Esophagus muscularis mucosa (tissue), 4 donors: ENCODE results near the gene CISH. TPM values are rescaled to one million over a fixed set of nuclear protein-coding genes. Genes with fewer than 3 reads are reported as not detected.

Experiments
- DNase-seq: peaks from one replicate; pipeline ENCODE4 v3.0.0-alpha.2; 2017; ENCODE audit errors: extremely low spot score
- H3K27ac ChIP-seq, 4 donors: fragments of 200-600 bp; sonication (generic); replicated peaks in 1 of 4; 1 replicate in 3 of 4; 2 replicates in 1 of 4; pipeline ENCODE4 v1.5.1; 2016 to 2019; ENCODE audit warnings: mild to moderate bottlenecking in 1 of 4
- H3K27me3 ChIP-seq, 4 donors: fragments of 200-600 bp; sonication (generic); one replicate each; pipeline versions ENCODE4 v1.5.1 to v1.6.0; 2016 to 2019
- H3K36me3 ChIP-seq, 4 donors: fragments of 200-600 bp; sonication (generic); one replicate each; pipeline ENCODE4 v1.5.1; 2016 to 2019
- H3K4me1 ChIP-seq, 4 donors: fragments of 200-600 bp; sonication (generic); one replicate each; pipeline ENCODE4 v1.5.1; 2016 to 2019
- H3K4me3 ChIP-seq, 4 donors: fragments of 200-600 bp; sonication (generic); 1 replicate in 2 of 4; 2 replicates in 2 of 4; pipeline ENCODE4 v1.5.1; 2016 to 2019; ENCODE audit warnings: mild to moderate bottlenecking in 4 of 4, moderate library complexity in 1 of 4
- H3K9me3 ChIP-seq, 4 donors: fragments of 200-600 bp; sonication (generic); 1 replicate in 3 of 4; 2 replicates in 1 of 4; pipeline ENCODE4 v1.5.1; 2016 to 2019
- CTCF ChIP-seq, 3 experiments: fragments of 200-600 bp in 2 of 3; fragments of 450-650 bp in 1 of 3; sonication (generic) in 2 of 3; IDR thresholded peaks; one replicate each; pipeline ENCODE4 v1.5.1; 2017 to 2019; ENCODE audit warnings: antibody characterized with exemption in 3 of 3, mild to moderate bottlenecking in 2 of 3, moderate library complexity in 1 of 3
- EP300 ChIP-seq: sonication (generic); formaldehyde crosslinking; IDR thresholded peaks from one replicate; pipeline ENCODE4 v1.6.1; 2017; ENCODE audit warnings: antibody characterized with exemption
- POLR2A ChIP-seq: fragments of 450-650 bp; IDR thresholded peaks from one replicate; pipeline ENCODE4 v1.6.1; 2017; ENCODE audit warnings: antibody characterized with exemption, moderate library complexity, mild to moderate bottlenecking, low read depth
- POLR2AphosphoS5 ChIP-seq, 2 donors: sonication (generic); formaldehyde crosslinking; IDR thresholded peaks; one replicate each; pipeline ENCODE4 v1.6.1; 2017; ENCODE audit warnings: antibody characterized with exemption in 2 of 2
- WGBS: methylation state at CpG from one replicate; pipeline ENCODE4 v1.1.5; 2018; 5-methylcytosine and 5-hydroxymethylcytosine counted together
- intact Hi-C: fragments of 100-400 bp; cut with DNase I; formaldehyde crosslinking; loops from one replicate; pipeline ENCODE4 v1.15.1; 2023
- total RNA-seq, 4 donors: library from RNA; depleted of rRNA; stranded (reverse); fragments of >200 nt; gene quantifications; one replicate each; pipeline versions ENCODE4 v1.1.0 to v1.2.1, GENCODE V29; 2016

CISH gene
- total RNA-seq, 4 donors from 2014 or later = 1.7 to 26.7 (median 4.4) TPM

GRCh38 chr3:50622881-50623280, 11.3 kb upstream of the CISH start:
- intact Hi-C loops = no loop called here
- TF ChIP-seq EP300 (no peak), POLR2AphosphoS5 (IDR thresholded peaks at IDR 0.05) (no peak), POLR2A (no peak), CTCF (IDR thresholded peaks at IDR 0.05) (no peak)
- 86% methylated on average over 3 of the region's 3 CpGs for WGBS
- Histone ChIP-seq H3K4me3 (no peak overlapping the region), H3K9me3 (no peaks in the 10 kb centered on the region), H3K4me1 (peaks cover 44 to 81% (median 62%) of the 10 kb centered on the region in 4 donors), H3K27me3 (no peaks in the 10 kb centered on the region), H3K36me3 (peaks cover 0 to 13% (median 10%) of the 10 kb centered on the region in 4 donors), H3K27ac (no peak overlapping the region)
- no peak for DNase-seq

- WGBS = 63% methylated on average over 3 of the region's 4 CpGs
- no peak overlapping the region for H3K27ac ChIP-seq
Measured at GRCh38 chr3:50620820-50621219, 9.2 kb upstream of the CISH start.

GRCh38 chr3:50620420-50620819, 8.8 kb upstream of the CISH start:
- Histone ChIP-seq H3K4me3 (no peak overlapping the region), H3K9me3 (peaks cover 0 to 4% (median 0%) of the 10 kb centered on the region in 4 donors), H3K36me3 (peaks cover 0 to 13% (median 10%) of the 10 kb centered on the region in 4 donors), H3K27me3 (no peaks in the 10 kb centered on the region), H3K27ac (peak overlapping the region in 1 of 4 donors; percentile 33), H3K4me1 (peaks cover 50 to 77% (median 61%) of the 10 kb centered on the region in 4 donors)
- intact Hi-C loops = no loop called here
- WGBS = 100% methylated on average over 1 of the region's 1 CpG
- no peak for DNase-seq
- TF ChIP-seq POLR2AphosphoS5 (IDR thresholded peaks at IDR 0.05) = no peak
- no peak for TF ChIP-seq POLR2A
- no peak for TF ChIP-seq EP300
- TF ChIP-seq CTCF (IDR thresholded peaks at IDR 0.05) = no peak

More at GRCh38 chr3:50620820-50621219, 9.2 kb upstream of the CISH start:
- Histone ChIP-seq H3K4me1 (peaks cover 51 to 73% (median 63%) of the 10 kb centered on the region in 4 donors), H3K9me3 (peaks cover 0 to 4% (median 0%) of the 10 kb centered on the region in 4 donors), H3K27me3 (no peaks in the 10 kb centered on the region), H3K36me3 (peaks cover 0 to 13% (median 10%) of the 10 kb centered on the region in 4 donors), H3K4me3 (no peak overlapping the region)
- intact Hi-C loops = no loop called here
- no peak for DNase-seq
- no peak for TF ChIP-seq CTCF (IDR thresholded peaks at IDR 0.05)
- no peak for TF ChIP-seq EP300
- TF ChIP-seq POLR2A = no peak
- no peak for TF ChIP-seq POLR2AphosphoS5 (IDR thresholded peaks at IDR 0.05)

- intact Hi-C loops = loop anchor here (5.0 kb wide), 2 partner anchors 474 to 769 kb away; partner anchors contain the start of gene MANF
- H3K4me1 ChIP-seq = peaks cover 46 to 74% (median 47%) of the 10 kb centered on the region in 4 donors
Measured at GRCh38 chr3:50617911-50618481, 6.4 kb upstream of the CISH start.

More at GRCh38 chr3:50617911-50618481, 6.4 kb upstream of the CISH start:
- Histone ChIP-seq H3K27ac (peak overlapping the region; percentile 84 to 96 (median 88)), H3K4me3 (peak overlapping the region; percentile 80 to 100 (median 82)), H3K36me3 (peaks cover 0 to 9% (median 7%) of the 10 kb centered on the region in 4 donors), H3K27me3 (no peaks in the 10 kb centered on the region), H3K9me3 (peaks cover 0 to 4% (median 0%) of the 10 kb centered on the region in 4 donors)
- no peak for DNase-seq
- no peak for TF ChIP-seq EP300
- TF ChIP-seq POLR2AphosphoS5 (IDR thresholded peaks at IDR 0.05) = no peak
- TF ChIP-seq POLR2A = peak; percentile 72
- no peak for TF ChIP-seq CTCF (IDR thresholded peaks at IDR 0.05)
- no CpG with 5 or more reads among the region's 6 CpGs for WGBS
